SK-N-SH (cell line): ENCODE data around the gene IGFBP3. TPM values are rescaled to one million over a fixed set of nuclear protein-coding genes. Genes with fewer than 3 reads are reported as not detected.

ENCODE experiments used
- CTCF ChIA-PET: fragments of 300-600, 350-600 bp; formaldehyde crosslinking; extraction: SDS; loops from one replicate; lab custom pipeline; 2021; lab: Yijun Ruan, JAX
- POLR2A ChIA-PET: fragments of 350-600 bp; sonication (Branson Sonifier 250); formaldehyde crosslinking; extraction: SDS; loops from one replicate; lab custom pipeline; 2020; ENCODE audit warnings: antibody characterized with exemption, inconsistent platforms; lab: Yijun Ruan, JAX
- DNase-seq: peaks from one replicate; pipeline ENCODE4 v3.0.0; 2012
- H2AFZ ChIP-seq: fragments of 200-600 bp; sonication (generic); 2 replicates; pipeline ENCODE4 v1.8.1; 2016; ENCODE audit warnings: antibody characterized with exemption, mild to moderate bottlenecking, low read depth
- H3F3A ChIP-seq: fragments of 200-600 bp; sonication (generic); replicated peaks from 2 replicates; pipeline ENCODE3; 2016; ENCODE audit warnings: antibody characterized with exemption, mild to moderate bottlenecking; ENCODE audit not compliant: insufficient read depth
- H3K27ac ChIP-seq, 2 experiments: fragments of 200-500 bp in 1 of 2; fragments of 200-600 bp in 1 of 2; sonication (Bioruptor generic) in 1 of 2; sonication (generic), shearing (Covaris generic) in 1 of 2; 2 replicates each; pipeline versions ENCODE4 v1.5.1 to v1.6.1; 2014 to 2016; ENCODE audit warnings: low read depth in 2 of 2, inconsistent platforms in 1 of 2, low read length in 1 of 2, mild to moderate bottlenecking in 1 of 2, mixed read lengths in 1 of 2
- H3K27me3 ChIP-seq: fragments of 200-600 bp; sonication (generic), shearing (Covaris generic); 2 replicates; pipeline ENCODE4 v1.6.1; 2016; ENCODE audit warnings: mixed run types; ENCODE audit not compliant: insufficient read depth
- H3K36me3 ChIP-seq, 2 experiments: fragments of 200-500 bp in 1 of 2; fragments of 200-600 bp in 1 of 2; sonication (Bioruptor generic) in 1 of 2; sonication (generic) in 1 of 2; replicated peaks in 1 of 2; 2 replicates each; pipeline versions ENCODE3 to v1.5.1; 2014 to 2016; ENCODE audit warnings: low read length in 1 of 2, mild to moderate bottlenecking in 1 of 2; ENCODE audit not compliant: insufficient read depth in 2 of 2, control insufficient read depth in 1 of 2
- H3K4me1 ChIP-seq, 2 experiments: fragments of 200-500 bp in 1 of 2; fragments of 200-600 bp in 1 of 2; sonication (Bioruptor generic) in 1 of 2; sonication (generic), shearing (Covaris generic) in 1 of 2; 2 replicates each; pipeline versions ENCODE4 v1.5.1 to v1.6.1; 2014 to 2016; ENCODE audit warnings: low read depth in 1 of 2, low read length in 1 of 2, mixed run types in 1 of 2; ENCODE audit not compliant: insufficient read depth in 2 of 2, control insufficient read depth in 1 of 2
- H3K4me2 ChIP-seq: fragments of 200-600 bp; sonication (generic), shearing (Covaris generic); 2 replicates; pipeline ENCODE4 v1.6.1; 2017; ENCODE audit warnings: mixed run types
- H3K4me3 ChIP-seq, 2 experiments: fragments of 200-500 bp in 1 of 2; fragments of 200-600 bp in 1 of 2; sonication (Bioruptor generic) in 1 of 2; sonication (generic), shearing (Covaris generic) in 1 of 2; 2 replicates each; pipeline versions ENCODE4 v1.5.1 to v1.8.1; 2014 to 2016; ENCODE audit warnings: low read depth in 2 of 2, inconsistent platforms in 1 of 2, low read length in 1 of 2, mild to moderate bottlenecking in 1 of 2, mixed read lengths in 1 of 2, moderate library complexity in 1 of 2
- H3K79me2 ChIP-seq: fragments of 200-600 bp; sonication (generic); 2 replicates; pipeline ENCODE4 v1.8.1; 2017; ENCODE audit warnings: mild to moderate bottlenecking; ENCODE audit not compliant: insufficient read depth
- H3K9ac ChIP-seq: fragments of 200-600 bp; sonication (generic); 2 replicates; pipeline ENCODE4 v1.6.1; 2017; ENCODE audit warnings: mixed run types
- H3K9me2 ChIP-seq: fragments of 200-600 bp; sonication (generic); 2 replicates; pipeline ENCODE4 v1.6.1; 2017; ENCODE audit warnings: mixed run types
- H3K9me3 ChIP-seq: fragments of 200-600 bp; sonication (generic); 2 replicates; pipeline ENCODE4 v1.6.1; 2017; ENCODE audit warnings: mixed run types, mild to moderate bottlenecking, moderate library complexity
- H4K20me1 ChIP-seq: fragments of 200-600 bp; sonication (generic); 2 replicates; pipeline ENCODE4 v1.6.1; 2017; ENCODE audit warnings: mild to moderate bottlenecking, mixed run types; ENCODE audit not compliant: insufficient read depth
- ELF1 ChIP-seq: IDR thresholded peaks from 2 replicates; pipeline ENCODE4 v1.4.0; 2012
- FOXM1 ChIP-seq: IDR thresholded peaks from 2 replicates; pipeline ENCODE4 v1.4.0; 2012; ENCODE audit warnings: low read depth, mild to moderate bottlenecking
- GABPA ChIP-seq: IDR thresholded peaks from 2 replicates; pipeline ENCODE4 v1.4.0; 2012; ENCODE audit warnings: low read depth, mild to moderate bottlenecking
- RCOR1 ChIP-seq: fragments of 150-350 bp; IDR thresholded peaks from 2 replicates; pipeline ENCODE4 v1.6.1; 2017; ENCODE audit warnings: antibody characterized with exemption, low read length
- TAF1 ChIP-seq: IDR thresholded peaks from 2 replicates; pipeline ENCODE4 v1.6.1; 2012; ENCODE audit warnings: low read depth, mild to moderate bottlenecking, low read length, moderate library complexity, borderline replicate concordance
- YY1 ChIP-seq: IDR thresholded peaks from 2 replicates; pipeline ENCODE4 v1.4.0; 2012; ENCODE audit warnings: low read depth, mild to moderate bottlenecking
- whole genome bisulfite sequencing: methylation state at CpG from one replicate; pipeline ENCODE4 v1.1.6; 2017; ENCODE audit warnings: low lambda C conversion rate; 5-methylcytosine and 5-hydroxymethylcytosine counted together
- polyA plus RNA-seq, 3 experiments: library from polyadenylated mRNA; depleted of rRNA; stranded (reverse); fragments of >200 nt; gene quantifications; 2 replicates each; pipeline ENCODE4 v1.2.3, GENCODE V29; 2012
- TF ChIP-seq, protein P1 (sequence below): IDR thresholded peaks from 2 replicates; pipeline ENCODE4 v1.6.1; 2012; ENCODE audit warnings: mild to moderate bottlenecking, low read depth, low read length, moderate library complexity
- TF ChIP-seq, protein P2 (sequence below): IDR thresholded peaks from 2 replicates; pipeline ENCODE4 v1.4.0; 2012; ENCODE audit warnings: low read depth
- TF ChIP-seq, protein P3 (sequence below): fragments of 150-350 bp; IDR thresholded peaks from 2 replicates; pipeline ENCODE4 v1.6.1; 2017; ENCODE audit warnings: antibody characterized with exemption, low read length, low read depth, borderline replicate concordance
- TF ChIP-seq, protein P4 (sequence below): IDR thresholded peaks from 2 replicates; pipeline ENCODE4; 2012
- TF ChIP-seq, protein P5 (sequence below): IDR thresholded peaks from 2 replicates; pipeline ENCODE4 v1.4.0; 2012; ENCODE audit warnings: low read depth, borderline replicate concordance

IGFBP3 gene
- polyA plus RNA-seq, 1 of the 3 experiments (the other 2 are of a cell fraction) = 51.2 TPM

DNA sequence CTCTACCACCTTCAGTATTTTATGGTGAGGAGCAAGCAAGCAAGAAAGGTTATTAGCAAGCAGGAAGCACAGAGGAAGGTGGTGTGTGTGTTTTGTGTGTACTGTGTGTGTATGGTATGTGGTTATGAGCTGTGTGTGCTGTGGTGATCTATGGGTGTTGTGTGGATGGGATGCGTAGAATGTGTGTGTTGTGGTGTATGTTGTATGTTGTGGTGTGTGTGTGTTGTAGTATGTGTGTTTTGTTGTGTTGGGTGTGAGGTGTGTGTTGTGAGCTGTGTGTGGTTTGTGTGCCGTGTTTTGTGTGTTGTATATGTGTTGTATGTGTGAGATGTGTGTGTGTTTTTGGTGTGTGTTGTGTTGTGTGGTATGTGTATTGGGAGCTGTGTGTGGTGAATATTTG is 16.8 kb upstream of the IGFBP3 start (continued):
- TF ChIP-seq, protein P1, sequence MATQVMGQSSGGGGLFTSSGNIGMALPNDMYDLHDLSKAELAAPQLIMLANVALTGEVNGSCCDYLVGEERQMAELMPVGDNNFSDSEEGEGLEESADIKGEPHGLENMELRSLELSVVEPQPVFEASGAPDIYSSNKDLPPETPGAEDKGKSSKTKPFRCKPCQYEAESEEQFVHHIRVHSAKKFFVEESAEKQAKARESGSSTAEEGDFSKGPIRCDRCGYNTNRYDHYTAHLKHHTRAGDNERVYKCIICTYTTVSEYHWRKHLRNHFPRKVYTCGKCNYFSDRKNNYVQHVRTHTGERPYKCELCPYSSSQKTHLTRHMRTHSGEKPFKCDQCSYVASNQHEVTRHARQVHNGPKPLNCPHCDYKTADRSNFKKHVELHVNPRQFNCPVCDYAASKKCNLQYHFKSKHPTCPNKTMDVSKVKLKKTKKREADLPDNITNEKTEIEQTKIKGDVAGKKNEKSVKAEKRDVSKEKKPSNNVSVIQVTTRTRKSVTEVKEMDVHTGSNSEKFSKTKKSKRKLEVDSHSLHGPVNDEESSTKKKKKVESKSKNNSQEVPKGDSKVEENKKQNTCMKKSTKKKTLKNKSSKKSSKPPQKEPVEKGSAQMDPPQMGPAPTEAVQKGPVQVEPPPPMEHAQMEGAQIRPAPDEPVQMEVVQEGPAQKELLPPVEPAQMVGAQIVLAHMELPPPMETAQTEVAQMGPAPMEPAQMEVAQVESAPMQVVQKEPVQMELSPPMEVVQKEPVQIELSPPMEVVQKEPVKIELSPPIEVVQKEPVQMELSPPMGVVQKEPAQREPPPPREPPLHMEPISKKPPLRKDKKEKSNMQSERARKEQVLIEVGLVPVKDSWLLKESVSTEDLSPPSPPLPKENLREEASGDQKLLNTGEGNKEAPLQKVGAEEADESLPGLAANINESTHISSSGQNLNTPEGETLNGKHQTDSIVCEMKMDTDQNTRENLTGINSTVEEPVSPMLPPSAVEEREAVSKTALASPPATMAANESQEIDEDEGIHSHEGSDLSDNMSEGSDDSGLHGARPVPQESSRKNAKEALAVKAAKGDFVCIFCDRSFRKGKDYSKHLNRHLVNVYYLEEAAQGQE = no peak
- TF ChIP-seq YY1 = no peak
- no peak for TF ChIP-seq GABPA
- TF ChIP-seq, protein P2, sequence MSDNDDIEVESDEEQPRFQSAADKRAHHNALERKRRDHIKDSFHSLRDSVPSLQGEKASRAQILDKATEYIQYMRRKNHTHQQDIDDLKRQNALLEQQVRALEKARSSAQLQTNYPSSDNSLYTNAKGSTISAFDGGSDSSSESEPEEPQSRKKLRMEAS = no peak
- TF ChIP-seq, protein P3, sequence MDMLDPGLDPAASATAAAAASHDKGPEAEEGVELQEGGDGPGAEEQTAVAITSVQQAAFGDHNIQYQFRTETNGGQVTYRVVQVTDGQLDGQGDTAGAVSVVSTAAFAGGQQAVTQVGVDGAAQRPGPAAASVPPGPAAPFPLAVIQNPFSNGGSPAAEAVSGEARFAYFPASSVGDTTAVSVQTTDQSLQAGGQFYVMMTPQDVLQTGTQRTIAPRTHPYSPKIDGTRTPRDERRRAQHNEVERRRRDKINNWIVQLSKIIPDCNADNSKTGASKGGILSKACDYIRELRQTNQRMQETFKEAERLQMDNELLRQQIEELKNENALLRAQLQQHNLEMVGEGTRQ = no peak

DNA sequence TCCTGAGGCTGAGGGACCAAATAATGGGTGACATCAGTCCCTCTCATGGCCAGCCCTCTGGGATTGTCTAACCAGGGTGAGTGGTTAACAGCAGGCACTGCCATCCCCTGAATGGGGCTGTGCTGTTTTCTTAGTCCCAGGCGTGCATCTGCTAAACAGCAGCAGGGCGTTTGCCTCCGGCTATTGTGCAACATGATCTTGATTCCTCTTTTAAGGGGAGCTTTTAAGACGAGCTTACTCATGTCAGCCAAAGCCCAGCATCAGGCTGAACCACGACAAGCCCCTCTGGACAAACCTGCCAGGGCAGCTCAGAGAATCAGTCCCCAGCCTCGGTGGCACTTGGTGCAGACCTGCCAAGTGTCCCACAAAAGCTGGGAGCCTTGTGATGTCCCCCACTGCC is 16.2 kb upstream of the IGFBP3 start:
- H3K9me3 ChIP-seq = no peaks in the 10 kb centered on the region
- H4K20me1 ChIP-seq = no peaks in the 10 kb centered on the region
- H3K4me3 ChIP-seq = no peak overlapping the region
- H3K27me3 ChIP-seq = no peaks in the 10 kb centered on the region
- no peaks in the 10 kb centered on the region for H3K4me1 ChIP-seq
- H3K9me2 ChIP-seq = no peaks in the 10 kb centered on the region
- WGBS = 47% methylated on average over 6 of the region's 6 CpGs
- no peaks in the 10 kb centered on the region for H3K79me2 ChIP-seq
- no peak overlapping the region for H3K9ac ChIP-seq
- DNase-seq = no peak
- H3K27ac ChIP-seq = no peak overlapping the region
- ChIA-PET CTCF (interaction anchor here (1.0 to 9.0 kb wide), 2 partner anchors 17 to 406 kb away, joined by 3 to 128 read pairs; partner anchors contain the start of gene IGFBP3), POLR2A (no interaction called here)
- no peaks in the 10 kb centered on the region for H3F3A ChIP-seq
- no peak overlapping the region for H2AFZ ChIP-seq
- no peak overlapping the region for H3K4me2 ChIP-seq
- no peak for TF ChIP-seq RCOR1
- TF ChIP-seq, protein P4, sequence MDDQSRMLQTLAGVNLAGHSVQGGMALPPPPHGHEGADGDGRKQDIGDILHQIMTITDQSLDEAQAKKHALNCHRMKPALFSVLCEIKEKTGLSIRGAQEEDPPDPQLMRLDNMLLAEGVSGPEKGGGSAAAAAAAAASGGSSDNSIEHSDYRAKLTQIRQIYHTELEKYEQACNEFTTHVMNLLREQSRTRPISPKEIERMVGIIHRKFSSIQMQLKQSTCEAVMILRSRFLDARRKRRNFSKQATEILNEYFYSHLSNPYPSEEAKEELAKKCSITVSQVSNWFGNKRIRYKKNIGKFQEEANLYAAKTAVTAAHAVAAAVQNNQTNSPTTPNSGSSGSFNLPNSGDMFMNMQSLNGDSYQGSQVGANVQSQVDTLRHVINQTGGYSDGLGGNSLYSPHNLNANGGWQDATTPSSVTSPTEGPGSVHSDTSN = no peak
- TF ChIP-seq TAF1 = no peak
- TF ChIP-seq, protein P5, sequence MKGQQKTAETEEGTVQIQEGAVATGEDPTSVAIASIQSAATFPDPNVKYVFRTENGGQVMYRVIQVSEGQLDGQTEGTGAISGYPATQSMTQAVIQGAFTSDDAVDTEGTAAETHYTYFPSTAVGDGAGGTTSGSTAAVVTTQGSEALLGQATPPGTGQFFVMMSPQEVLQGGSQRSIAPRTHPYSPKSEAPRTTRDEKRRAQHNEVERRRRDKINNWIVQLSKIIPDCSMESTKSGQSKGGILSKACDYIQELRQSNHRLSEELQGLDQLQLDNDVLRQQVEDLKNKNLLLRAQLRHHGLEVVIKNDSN = no peak
- TF ChIP-seq ELF1 = no peak
- no peak for TF ChIP-seq FOXM1
- TF ChIP-seq, all 33 proteins: peak for 0
- no peaks in the 10 kb centered on the region for H3K36me3 ChIP-seq
